ENCODE measurements around the gene WDR90.

WDR90 gene

GRCh38 chr16:692356-693108, 43.4 kb downstream of the WDR90 start:
- Mint-ChIP-seq H3K9me3 (no peaks in the 10 kb centered on the region), H3K4me1 (peaks cover 23% of the 10 kb centered on the region), H3K27me3 (peaks cover 6% of the 10 kb centered on the region), H3K4me3 (no peak overlapping the region), H3K27ac (no peak overlapping the region), H3K36me3 (ENCODE audit: low read depth) (no peaks in the 10 kb centered on the region)
- no peak for ATAC-seq
- no peak for DNase-seq

GRCh38 chr16:693364-693763, 44.2 kb downstream of the WDR90 start:
- DNase-seq (no peak), ATAC-seq (no peak)
- peaks cover 6% of the 10 kb centered on the region for H3K27me3 Mint-ChIP-seq
- no peaks in the 10 kb centered on the region for H3K9me3 Mint-ChIP-seq
- peaks cover 22% of the 10 kb centered on the region for H3K4me1 Mint-ChIP-seq
- no peak overlapping the region for H3K27ac Mint-ChIP-seq
- H3K36me3 Mint-ChIP-seq (ENCODE audit: low read depth), result no peaks in the 10 kb centered on the region
- no peak overlapping the region for H3K4me3 Mint-ChIP-seq

GRCh38 chr16:693766-694165, 44.6 kb downstream of the WDR90 start:
- Mint-ChIP-seq H3K27me3 (peaks cover 6% of the 10 kb centered on the region), H3K4me3 (no peak overlapping the region), H3K27ac (no peak overlapping the region), H3K9me3 (no peaks in the 10 kb centered on the region), H3K4me1 (peaks cover 18% of the 10 kb centered on the region), H3K36me3 (ENCODE audit: low read depth) (no peaks in the 10 kb centered on the region)
- ATAC-seq (no peak), DNase-seq (no peak)

- Mint-ChIP-seq H3K4me3 (peak overlapping the region; percentile 61), H3K4me1 (peaks cover 13% of the 10 kb centered on the region), H3K9me3 (no peaks in the 10 kb centered on the region), H3K27me3 (peaks cover 6% of the 10 kb centered on the region), H3K27ac (no peak overlapping the region), H3K36me3 (ENCODE audit: low read depth) (no peaks in the 10 kb centered on the region)
- DNase-seq, result no peak
- ATAC-seq, result no peak
Measured at GRCh38 chr16:694187-694862, 45.2 kb downstream of the WDR90 start.

- no peak for ATAC-seq
- no peaks in the 10 kb centered on the region for H3K36me3 Mint-ChIP-seq (ENCODE audit: low read depth)
- peaks cover 10% of the 10 kb centered on the region for H3K4me1 Mint-ChIP-seq
- H3K9me3 Mint-ChIP-seq, result no peaks in the 10 kb centered on the region
- peaks cover 6% of the 10 kb centered on the region for H3K27me3 Mint-ChIP-seq
- DNase-seq, result no peak
- no peak overlapping the region for H3K27ac Mint-ChIP-seq
- no peak overlapping the region for H3K4me3 Mint-ChIP-seq
Measured at GRCh38 chr16:694863-695354, 45.7 kb downstream of the WDR90 start.

- H3K4me1 Mint-ChIP-seq, result peaks cover 8% of the 10 kb centered on the region
- peak; percentile 70 for ATAC-seq
- peaks cover 9% of the 10 kb centered on the region for H3K27me3 Mint-ChIP-seq
- no peaks in the 10 kb centered on the region for H3K9me3 Mint-ChIP-seq
- peak; percentile 73 for DNase-seq
- H3K36me3 Mint-ChIP-seq (ENCODE audit: low read depth), result no peaks in the 10 kb centered on the region
- peak overlapping the region; percentile 31 for H3K27ac Mint-ChIP-seq
- H3K4me3 Mint-ChIP-seq, result peak overlapping the region; percentile 67
Measured at GRCh38 chr16:695355-696089, 46.4 kb downstream of the WDR90 start.

GRCh38 chr16:698911-699671, 49.9 kb downstream of the WDR90 start:
- ATAC-seq, result no peak
- no peak overlapping the region for H3K4me3 Mint-ChIP-seq

GRCh38 chr16:700684-701584, 51.8 kb downstream of the WDR90 start:
- Mint-ChIP-seq H3K4me1 (no peaks in the 10 kb centered on the region), H3K27ac (no peak overlapping the region), H3K36me3 (ENCODE audit: low read depth) (no peaks in the 10 kb centered on the region), H3K4me3 (no peak overlapping the region), H3K27me3 (peaks cover 26% of the 10 kb centered on the region), H3K9me3 (no peaks in the 10 kb centered on the region)
- ATAC-seq (no peak), DNase-seq (peak; percentile 59)

More at GRCh38 chr16:698911-699671, 49.9 kb downstream of the WDR90 start:
- DNase-seq, result no peak
- H3K4me1 Mint-ChIP-seq, result peaks cover 8% of the 10 kb centered on the region
- no peaks in the 10 kb centered on the region for H3K36me3 Mint-ChIP-seq (ENCODE audit: low read depth)
- no peaks in the 10 kb centered on the region for H3K9me3 Mint-ChIP-seq
- peaks cover 24% of the 10 kb centered on the region for H3K27me3 Mint-ChIP-seq
- H3K27ac Mint-ChIP-seq, result no peak overlapping the region

GRCh38 chr16:702341-702740, 53.2 kb downstream of the WDR90 start:
- H3K9me3 Mint-ChIP-seq, result no peaks in the 10 kb centered on the region

GRCh38 chr16:703406-703805, 54.2 kb downstream of the WDR90 start:
- DNase-seq, result no peak
- Mint-ChIP-seq H3K9me3 (no peaks in the 10 kb centered on the region), H3K4me3 (no peak overlapping the region), H3K36me3 (ENCODE audit: low read depth) (no peaks in the 10 kb centered on the region), H3K4me1 (peaks cover 2% of the 10 kb centered on the region), H3K27ac (no peak overlapping the region), H3K27me3 (peaks cover 43% of the 10 kb centered on the region)
- no peak for ATAC-seq

More at GRCh38 chr16:702341-702740, 53.2 kb downstream of the WDR90 start:
- Mint-ChIP-seq H3K27me3 (peaks cover 35% of the 10 kb centered on the region), H3K4me1 (peaks cover 2% of the 10 kb centered on the region), H3K4me3 (no peak overlapping the region), H3K36me3 (ENCODE audit: low read depth) (no peaks in the 10 kb centered on the region), H3K27ac (no peak overlapping the region)
- no peak for ATAC-seq
- DNase-seq, result no peak

GRCh38 chr16:704047-704446, 54.9 kb downstream of the WDR90 start:
- no peak for ATAC-seq
- Mint-ChIP-seq H3K4me3 (no peak overlapping the region), H3K27me3 (peaks cover 49% of the 10 kb centered on the region), H3K27ac (no peak overlapping the region), H3K9me3 (no peaks in the 10 kb centered on the region), H3K36me3 (ENCODE audit: low read depth) (no peaks in the 10 kb centered on the region), H3K4me1 (peaks cover 2% of the 10 kb centered on the region)
- DNase-seq, result no peak

- DNase-seq, result no peak
- ATAC-seq, result no peak
- peaks cover 2% of the 10 kb centered on the region for H3K4me1 Mint-ChIP-seq
Measured at GRCh38 chr16:704552-705380, 55.6 kb downstream of the WDR90 start.

More at GRCh38 chr16:704552-705380, 55.6 kb downstream of the WDR90 start:
- peaks cover 54% of the 10 kb centered on the region for H3K27me3 Mint-ChIP-seq
- H3K36me3 Mint-ChIP-seq (ENCODE audit: low read depth), result no peaks in the 10 kb centered on the region
- H3K27ac Mint-ChIP-seq, result no peak overlapping the region
- H3K4me3 Mint-ChIP-seq, result no peak overlapping the region
- no peaks in the 10 kb centered on the region for H3K9me3 Mint-ChIP-seq

Data from activated naive CD8-positive, alpha-beta T cell treated with anti-CD3 and anti-CD28 coated beads, Interleukin-2, amount 50 U/mL, for 24 hours (primary cell).